ENCODE data around the gene DNMT3A. TPM values are rescaled to one million over a fixed set of nuclear protein-coding genes. Genes with fewer than 3 reads are reported as not detected.

DNMT3A gene
- total and polyA plus RNA-seq, 3 experiments from 2014 or later, result 19.4 to 80.7 (median 77.9) TPM

GRCh38 chr2:25309402-25309801 lies 32.3 kb downstream of the DNMT3A start:
- peaks cover 72 to 94% (median 75%) of the 10 kb centered on the region in 3 donors for H3K4me1 Mint-ChIP-seq

GRCh38 chr2:25308599-25308998 lies 33.1 kb downstream of the DNMT3A start:
- ChIA-PET CTCF (interaction anchor here (0.9 to 3.6 kb wide), 18 partner anchors 13 to 67 kb away, joined by 3 to 29 read pairs (median 5); no protein-coding TSS in a partner anchor), POLR2A (interaction anchor here (0.6 to 1.2 kb wide), 4 partner anchors 18 to 72 kb away, joined by 3 to 6 read pairs (median 4); no protein-coding TSS in a partner anchor)
- Mint-ChIP-seq H3K27me3 (no peaks in the 10 kb centered on the region), H3K9me3 (no peaks in the 10 kb centered on the region), H3K36me3 (peaks cover 0 to 68% (median 4%) of the 10 kb centered on the region in 3 donors), H3K27ac (peak overlapping the region; percentile 2 to 99 (median 74)), H3K4me1 (peaks cover 74 to 92% (median 77%) of the 10 kb centered on the region in 3 donors), H3K4me3 (peak overlapping the region in 1 of 7 donors; percentile 61)
- no peak overlapping the region for H3K27ac ChIP-seq (ENCODE audit: low read depth, low read length)
- DNase-seq, result no peak
- H3K9me3 ChIP-seq (ENCODE audit: low read length), result no peaks in the 10 kb centered on the region
- peaks cover 14% of the 10 kb centered on the region for H3K36me3 ChIP-seq (ENCODE audit: insufficient read depth, low read length)
- H3K27me3 ChIP-seq (ENCODE audit: insufficient read depth, low read length, poor library complexity, severe bottlenecking), result no peaks in the 10 kb centered on the region
- H3K4me3 ChIP-seq (ENCODE audit: low read length), result no peak overlapping the region
- peaks cover 74% of the 10 kb centered on the region for H3K4me1 ChIP-seq (ENCODE audit: insufficient read depth, low read length)

More at GRCh38 chr2:25309402-25309801, 32.3 kb downstream of the DNMT3A start:
- H3K4me1 ChIP-seq (ENCODE audit: insufficient read depth, low read length), result peaks cover 78% of the 10 kb centered on the region
- DNase-seq, result peak; percentile 40 to 75 (median 45)
- CTCF ChIA-PET, result interaction anchor here (0.8 to 3.6 kb wide), 22 partner anchors 8 to 72 kb away, joined by 3 to 29 read pairs (median 5); no protein-coding TSS in a partner anchor
- H3K4me3 Mint-ChIP-seq, result peak overlapping the region in 2 of 7 donors; percentile 59 to 61
- H3K27me3 ChIP-seq (ENCODE audit: insufficient read depth, low read length, poor library complexity, severe bottlenecking), result no peaks in the 10 kb centered on the region
- H3K36me3 Mint-ChIP-seq, result peaks cover 0 to 60% (median 4%) of the 10 kb centered on the region in 3 donors
- peaks cover 14% of the 10 kb centered on the region for H3K36me3 ChIP-seq (ENCODE audit: insufficient read depth, low read length)
- peak overlapping the region; percentile 11 to 99 (median 74) for H3K27ac Mint-ChIP-seq
- POLR2A ChIA-PET, result interaction anchor here (0.6 to 1.2 kb wide), 4 partner anchors 19 to 73 kb away, joined by 3 to 6 read pairs (median 4); no protein-coding TSS in a partner anchor
- no peaks in the 10 kb centered on the region for H3K9me3 Mint-ChIP-seq
- no peak overlapping the region for H3K27ac ChIP-seq (ENCODE audit: low read depth, low read length)
- no peak overlapping the region for H3K4me3 ChIP-seq (ENCODE audit: low read length)
- H3K9me3 ChIP-seq (ENCODE audit: low read length), result no peaks in the 10 kb centered on the region
- H3K27me3 Mint-ChIP-seq, result no peaks in the 10 kb centered on the region

GRCh38 chr2:25307949-25308557 lies 33.7 kb downstream of the DNMT3A start:
- H3K27ac Mint-ChIP-seq, result peak overlapping the region in 6 of 8 donors; percentile 45 to 99 (median 96)
- H3K9me3 Mint-ChIP-seq, result no peaks in the 10 kb centered on the region
- CTCF ChIA-PET, result interaction anchor here (0.9 to 3.6 kb wide), 10 partner anchors 12 to 54 kb away, joined by 3 to 29 read pairs (median 7); no protein-coding TSS in a partner anchor
- no peak overlapping the region for H3K27ac ChIP-seq (ENCODE audit: low read depth, low read length)
- no peaks in the 10 kb centered on the region for H3K27me3 ChIP-seq (ENCODE audit: insufficient read depth, low read length, poor library complexity, severe bottlenecking)
- no peak for DNase-seq
- peaks cover 16% of the 10 kb centered on the region for H3K36me3 ChIP-seq (ENCODE audit: insufficient read depth, low read length)
- peaks cover 69% of the 10 kb centered on the region for H3K4me1 ChIP-seq (ENCODE audit: insufficient read depth, low read length)
- no peaks in the 10 kb centered on the region for H3K27me3 Mint-ChIP-seq
- H3K4me3 Mint-ChIP-seq, result peak overlapping the region in 1 of 7 donors; percentile 58
- no peak overlapping the region for H3K4me3 ChIP-seq (ENCODE audit: low read length)
- H3K9me3 ChIP-seq (ENCODE audit: low read length), result no peaks in the 10 kb centered on the region
- peaks cover 70 to 89% (median 74%) of the 10 kb centered on the region in 3 donors for H3K4me1 Mint-ChIP-seq
- peaks cover 0 to 70% (median 4%) of the 10 kb centered on the region in 3 donors for H3K36me3 Mint-ChIP-seq
- POLR2A ChIA-PET, result interaction anchor here (0.6 to 1.2 kb wide), 2 partner anchors 22 to 47 kb away, joined by 3 read pairs; no protein-coding TSS in a partner anchor

GRCh38 chr2:25306777-25307368 lies 34.9 kb downstream of the DNMT3A start:
- peaks cover 2 to 77% (median 8%) of the 10 kb centered on the region in 3 donors for H3K36me3 Mint-ChIP-seq
- peaks cover 19% of the 10 kb centered on the region for H3K36me3 ChIP-seq (ENCODE audit: insufficient read depth, low read length)

GRCh38 chr2:25305775-25306174 lies 36.0 kb downstream of the DNMT3A start:
- peaks cover 19% of the 10 kb centered on the region for H3K36me3 ChIP-seq (ENCODE audit: insufficient read depth, low read length)
- H3K27ac ChIP-seq (ENCODE audit: low read depth, low read length), result no peak overlapping the region
- no peaks in the 10 kb centered on the region for H3K27me3 ChIP-seq (ENCODE audit: insufficient read depth, low read length, poor library complexity, severe bottlenecking)
- DNase-seq, result no peak
- H3K4me1 ChIP-seq (ENCODE audit: insufficient read depth, low read length), result peaks cover 73% of the 10 kb centered on the region
- H3K9me3 Mint-ChIP-seq, result no peaks in the 10 kb centered on the region
- peak overlapping the region; percentile 62 to 99 (median 96) for H3K27ac Mint-ChIP-seq
- H3K4me1 Mint-ChIP-seq, result peaks cover 80 to 94% (median 84%) of the 10 kb centered on the region in 3 donors
- no peaks in the 10 kb centered on the region for H3K27me3 Mint-ChIP-seq
- peaks cover 4 to 72% (median 8%) of the 10 kb centered on the region in 3 donors for H3K36me3 Mint-ChIP-seq
- CTCF ChIA-PET, result interaction anchor here (0.9 to 2.3 kb wide), 2 partner anchors 18 to 28 kb away, joined by 3 to 9 read pairs; no protein-coding TSS in a partner anchor
- peak overlapping the region in 5 of 7 donors; percentile 23 to 77 (median 61) for H3K4me3 Mint-ChIP-seq
- POLR2A ChIA-PET, result interaction anchor here (0.6 to 1.4 kb wide), 2 partner anchors 29 to 30 kb away, joined by 4 read pairs; no protein-coding TSS in a partner anchor
- H3K9me3 ChIP-seq (ENCODE audit: low read length), result no peaks in the 10 kb centered on the region
- no peak overlapping the region for H3K4me3 ChIP-seq (ENCODE audit: low read length)

More at GRCh38 chr2:25306777-25307368, 34.9 kb downstream of the DNMT3A start:
- no peaks in the 10 kb centered on the region for H3K27me3 ChIP-seq (ENCODE audit: insufficient read depth, low read length, poor library complexity, severe bottlenecking)
- no peaks in the 10 kb centered on the region for H3K27me3 Mint-ChIP-seq
- H3K27ac ChIP-seq (ENCODE audit: low read depth, low read length), result no peak overlapping the region
- DNase-seq, result no peak
- CTCF ChIA-PET, result interaction anchor here (3.6 kb wide), 1 partner anchor 29 kb away, joined by 29 read pairs; no protein-coding TSS in a partner anchor
- peak overlapping the region; percentile 55 to 99 (median 96) for H3K27ac Mint-ChIP-seq
- H3K4me3 ChIP-seq (ENCODE audit: low read length), result no peak overlapping the region
- POLR2A ChIA-PET, result interaction anchor here (0.7 to 1.4 kb wide), 2 partner anchors 30 to 42 kb away, joined by 4 read pairs; no protein-coding TSS in a partner anchor
- H3K4me1 ChIP-seq (ENCODE audit: insufficient read depth, low read length), result peaks cover 68% of the 10 kb centered on the region
- H3K4me3 Mint-ChIP-seq, result peak overlapping the region in 2 of 7 donors; percentile 11 to 48
- H3K4me1 Mint-ChIP-seq, result peaks cover 72 to 91% (median 77%) of the 10 kb centered on the region in 3 donors
- no peaks in the 10 kb centered on the region for H3K9me3 ChIP-seq (ENCODE audit: low read length)
- H3K9me3 Mint-ChIP-seq, result no peaks in the 10 kb centered on the region

- no peaks in the 10 kb centered on the region for H3K27me3 Mint-ChIP-seq
- ChIA-PET POLR2A (interaction anchor here (1.4 kb wide), 1 partner anchor 28 kb away, joined by 4 read pairs; no protein-coding TSS in a partner anchor), CTCF (interaction anchor here (0.9 to 2.3 kb wide), 3 partner anchors 18 to 28 kb away, joined by 3 to 9 read pairs (median 3); no protein-coding TSS in a partner anchor)
- H3K27me3 ChIP-seq (ENCODE audit: insufficient read depth, low read length, poor library complexity, severe bottlenecking), result no peaks in the 10 kb centered on the region
- peaks cover 78 to 87% (median 86%) of the 10 kb centered on the region in 3 donors for H3K4me1 Mint-ChIP-seq
- H3K36me3 Mint-ChIP-seq, result peaks cover 4 to 73% (median 8%) of the 10 kb centered on the region in 3 donors
- no peak overlapping the region for H3K4me3 ChIP-seq (ENCODE audit: low read length)
- H3K27ac ChIP-seq (ENCODE audit: low read depth, low read length), result no peak overlapping the region
- peaks cover 68% of the 10 kb centered on the region for H3K4me1 ChIP-seq (ENCODE audit: insufficient read depth, low read length)
- peak overlapping the region; percentile 62 to 99 (median 96) for H3K27ac Mint-ChIP-seq
- no peaks in the 10 kb centered on the region for H3K9me3 ChIP-seq (ENCODE audit: low read length)
- DNase-seq, result peak in 2 of 5 donors; percentile 47 to 55
- peaks cover 22% of the 10 kb centered on the region for H3K36me3 ChIP-seq (ENCODE audit: insufficient read depth, low read length)
- peak overlapping the region in 6 of 7 donors; percentile 11 to 77 (median 44) for H3K4me3 Mint-ChIP-seq
- no peaks in the 10 kb centered on the region for H3K9me3 Mint-ChIP-seq
Observed at GRCh38 chr2:25304826-25305596, 36.7 kb downstream of the DNMT3A start.

GRCh38 chr2:25304321-25304720 lies 37.4 kb downstream of the DNMT3A start:
- Mint-ChIP-seq H3K4me1 (peaks cover 74 to 81% (median 80%) of the 10 kb centered on the region in 3 donors), H3K27ac (peak overlapping the region in 7 of 8 donors; percentile 94 to 99 (median 96)), H3K4me3 (peak overlapping the region in 4 of 7 donors; percentile 6 to 77 (median 38)), H3K9me3 (no peaks in the 10 kb centered on the region), H3K36me3 (peaks cover 4 to 76% (median 7%) of the 10 kb centered on the region in 3 donors), H3K27me3 (no peaks in the 10 kb centered on the region)
- Histone ChIP-seq H3K9me3 (ENCODE audit: low read length) (no peaks in the 10 kb centered on the region), H3K27me3 (ENCODE audit: insufficient read depth, low read length, poor library complexity, severe bottlenecking) (no peaks in the 10 kb centered on the region), H3K27ac (ENCODE audit: low read depth, low read length) (no peak overlapping the region), H3K36me3 (ENCODE audit: insufficient read depth, low read length) (peaks cover 24% of the 10 kb centered on the region), H3K4me1 (ENCODE audit: insufficient read depth, low read length) (peaks cover 63% of the 10 kb centered on the region), H3K4me3 (ENCODE audit: low read length) (no peak overlapping the region)
- ChIA-PET CTCF (interaction anchor here (1.2 to 2.3 kb wide), 2 partner anchors 19 to 27 kb away, joined by 3 to 9 read pairs; no protein-coding TSS in a partner anchor), POLR2A (interaction anchor here (1.0 kb wide), 1 partner anchor 10 kb away, joined by 3 read pairs; no protein-coding TSS in a partner anchor)
- DNase-seq, result no peak

Data from CD8-positive, alpha-beta memory T cell (primary cell).